BE2C (cell line): ENCODE results near the gene TDRD12.
"Not testable (repeated sequence)": the region's sequence is repeated elsewhere in the genome, so short reads cannot be mapped to it uniquely, and the experiment has no call there.

Experiments
- DNase-seq: peaks from one replicate; pipeline ENCODE4 v3.0.0-alpha.2; 2020
- H3K27me3 ChIP-seq: fragments of 250-450 bp; sonication (Bioruptor Pico); 2 replicates; pipeline ENCODE4 v1.5.1; 2020; ENCODE audit warnings: mild to moderate bottlenecking
- H3K36me3 ChIP-seq: fragments of 250-450 bp; sonication (Bioruptor Pico); 2 replicates; pipeline ENCODE4 v1.5.1; 2020; ENCODE audit warnings: mild to moderate bottlenecking
- H3K4me1 ChIP-seq: fragments of 250-450 bp; sonication (Bioruptor Pico); 2 replicates; pipeline ENCODE4 v1.5.1; 2020
- H3K4me3 ChIP-seq: 2 replicates; pipeline ENCODE4 v1.5.1; 2011; ENCODE audit warnings: low read depth, low read length
- H3K9me3 ChIP-seq: fragments of 250-450 bp; sonication (Bioruptor Pico); 2 replicates; pipeline ENCODE4 v1.5.1; 2020
- CTCF ChIP-seq: IDR thresholded peaks from 2 replicates; pipeline ENCODE4 v1.5.1; 2012; ENCODE audit warnings: mild to moderate bottlenecking, low read depth, low read length

TDRD12 gene

GRCh38 chr19:32828139-32828538, 108.6 kb downstream of the TDRD12 start:
- peaks cover 5% of the 10 kb centered on the region; the same call in 1 of the 2 replicates for H3K27me3 ChIP-seq
- H3K9me3 ChIP-seq = no peaks in the 10 kb centered on the region
- DNase-seq = no peak
- no peaks in the 10 kb centered on the region for H3K36me3 ChIP-seq
- no peaks in the 10 kb centered on the region for H3K4me1 ChIP-seq
- no peak for TF ChIP-seq CTCF
- no peak overlapping the region for H3K4me3 ChIP-seq

- no peaks in the 10 kb centered on the region for H3K9me3 ChIP-seq
- no peak for DNase-seq
- TF ChIP-seq CTCF = no peak
- H3K27me3 ChIP-seq = peaks cover 5% of the 10 kb centered on the region; the same call in 1 of the 2 replicates
- no peak overlapping the region for H3K4me3 ChIP-seq
- no peaks in the 10 kb centered on the region for H3K4me1 ChIP-seq
- H3K36me3 ChIP-seq = no peaks in the 10 kb centered on the region
Observed at GRCh38 chr19:32828643-32829344, 109.2 kb downstream of the TDRD12 start.

- Histone ChIP-seq H3K27me3 (peaks cover under 1% of the 10 kb centered on the region; the same call in 1 of the 2 replicates), H3K4me3 (no peak overlapping the region), H3K36me3 (no peaks in the 10 kb centered on the region), H3K9me3 (no peaks in the 10 kb centered on the region), H3K4me1 (no peaks in the 10 kb centered on the region)
- no peak for DNase-seq
- no peak for TF ChIP-seq CTCF
Observed at GRCh38 chr19:32829345-32829896, 109.9 kb downstream of the TDRD12 start.

- H3K36me3 ChIP-seq = no peaks in the 10 kb centered on the region
- no peaks in the 10 kb centered on the region for H3K9me3 ChIP-seq
- H3K4me3 ChIP-seq = no peak overlapping the region
- no peak for DNase-seq
- no peaks in the 10 kb centered on the region for H3K27me3 ChIP-seq
- no peak for TF ChIP-seq CTCF
- H3K4me1 ChIP-seq = no peaks in the 10 kb centered on the region
Observed at GRCh38 chr19:32830231-32831014, 110.9 kb downstream of the TDRD12 start.

GRCh38 chr19:32831611-32832010, 112.0 kb downstream of the TDRD12 start:
- no peak for DNase-seq
- H3K27me3 ChIP-seq = no peaks in the 10 kb centered on the region
- no peak for TF ChIP-seq CTCF
- no peak overlapping the region for H3K4me3 ChIP-seq
- H3K4me1 ChIP-seq = no peaks in the 10 kb centered on the region
- H3K9me3 ChIP-seq = no peaks in the 10 kb centered on the region
- no peaks in the 10 kb centered on the region for H3K36me3 ChIP-seq

GRCh38 chr19:32832094-32832493, 112.5 kb downstream of the TDRD12 start:
- H3K27me3 ChIP-seq, H3K9me3 ChIP-seq, H3K4me3 ChIP-seq, H3K36me3 ChIP-seq, DNase-seq, H3K4me1 ChIP-seq: not testable (repeated sequence)

GRCh38 chr19:32832825-32833224, 113.3 kb downstream of the TDRD12 start:
- H3K9me3 ChIP-seq, DNase-seq, H3K36me3 ChIP-seq, H3K4me3 ChIP-seq, H3K4me1 ChIP-seq, H3K27me3 ChIP-seq: not testable (repeated sequence)

GRCh38 chr19:32833388-32833787, 113.8 kb downstream of the TDRD12 start:
- not testable (repeated sequence) for H3K36me3 ChIP-seq, H3K9me3 ChIP-seq, H3K4me1 ChIP-seq, DNase-seq, H3K4me3 ChIP-seq, H3K27me3 ChIP-seq
